HL-60 (cell line): ENCODE measurements around the gene CYP24A1.

Experiments used
- DNase-seq, 2 experiments: peaks; one replicate each; pipeline ENCODE4 v3.0.0-alpha.2; 2010 to 2020; ENCODE audit warnings: low read depth in 1 of 2, low spot score in 1 of 2
- H3K27ac ChIP-seq: fragments of 250-450 bp; sonication (Bioruptor Pico); replicated peaks from 2 replicates; pipeline ENCODE4 v1.5.1; 2020; ENCODE audit warnings: mild to moderate bottlenecking, moderate library complexity
- H3K27me3 ChIP-seq: fragments of 250-450 bp; sonication (Bioruptor Pico); 2 replicates; pipeline ENCODE4 v1.5.1; 2021; ENCODE audit warnings: mild to moderate bottlenecking, moderate library complexity; ENCODE audit not compliant: insufficient read depth, poor library complexity, severe bottlenecking
- H3K4me3 ChIP-seq: replicated peaks from 2 replicates; pipeline ENCODE4 v1.5.1; 2011; ENCODE audit warnings: mild to moderate bottlenecking, control low read depth, low read length; ENCODE audit not compliant: insufficient read depth
- CTCF ChIP-seq: IDR thresholded peaks from one replicate; pipeline ENCODE4 v1.5.1; 2011; ENCODE audit warnings: low read length, control low read depth, inconsistent platforms; ENCODE audit not compliant: insufficient read depth
- GABPA ChIP-seq: IDR thresholded peaks from 2 replicates; pipeline ENCODE4 v1.6.1; 2012; ENCODE audit warnings: low read depth
- POLR2AphosphoS5 ChIP-seq: IDR thresholded peaks from 2 replicates; pipeline ENCODE4 v1.6.1; 2012; ENCODE audit warnings: low read depth
- SPI1 ChIP-seq: IDR thresholded peaks from 2 replicates; pipeline ENCODE4 v1.6.1; 2012; ENCODE audit warnings: low read depth, mild to moderate bottlenecking, borderline replicate concordance
- TF ChIP-seq, protein P1 (sequence below): IDR thresholded peaks from 2 replicates; pipeline ENCODE4 v1.6.1; 2012; ENCODE audit warnings: low read depth; ENCODE audit not compliant: insufficient replicate concordance

CYP24A1 gene

GRCh38 chr20:54179946-54180345, 6.2 kb upstream of the CYP24A1 start:
- DNase-seq: no peak
- Histone ChIP-seq H3K4me3 (no peak overlapping the region), H3K27ac (no peak overlapping the region), H3K27me3 (peaks cover 19% of the 10 kb centered on the region)
- no peak for TF ChIP-seq SPI1
- TF ChIP-seq GABPA: no peak
- TF ChIP-seq POLR2AphosphoS5: no peak
- TF ChIP-seq CTCF: no peak
- TF ChIP-seq, protein P1, sequence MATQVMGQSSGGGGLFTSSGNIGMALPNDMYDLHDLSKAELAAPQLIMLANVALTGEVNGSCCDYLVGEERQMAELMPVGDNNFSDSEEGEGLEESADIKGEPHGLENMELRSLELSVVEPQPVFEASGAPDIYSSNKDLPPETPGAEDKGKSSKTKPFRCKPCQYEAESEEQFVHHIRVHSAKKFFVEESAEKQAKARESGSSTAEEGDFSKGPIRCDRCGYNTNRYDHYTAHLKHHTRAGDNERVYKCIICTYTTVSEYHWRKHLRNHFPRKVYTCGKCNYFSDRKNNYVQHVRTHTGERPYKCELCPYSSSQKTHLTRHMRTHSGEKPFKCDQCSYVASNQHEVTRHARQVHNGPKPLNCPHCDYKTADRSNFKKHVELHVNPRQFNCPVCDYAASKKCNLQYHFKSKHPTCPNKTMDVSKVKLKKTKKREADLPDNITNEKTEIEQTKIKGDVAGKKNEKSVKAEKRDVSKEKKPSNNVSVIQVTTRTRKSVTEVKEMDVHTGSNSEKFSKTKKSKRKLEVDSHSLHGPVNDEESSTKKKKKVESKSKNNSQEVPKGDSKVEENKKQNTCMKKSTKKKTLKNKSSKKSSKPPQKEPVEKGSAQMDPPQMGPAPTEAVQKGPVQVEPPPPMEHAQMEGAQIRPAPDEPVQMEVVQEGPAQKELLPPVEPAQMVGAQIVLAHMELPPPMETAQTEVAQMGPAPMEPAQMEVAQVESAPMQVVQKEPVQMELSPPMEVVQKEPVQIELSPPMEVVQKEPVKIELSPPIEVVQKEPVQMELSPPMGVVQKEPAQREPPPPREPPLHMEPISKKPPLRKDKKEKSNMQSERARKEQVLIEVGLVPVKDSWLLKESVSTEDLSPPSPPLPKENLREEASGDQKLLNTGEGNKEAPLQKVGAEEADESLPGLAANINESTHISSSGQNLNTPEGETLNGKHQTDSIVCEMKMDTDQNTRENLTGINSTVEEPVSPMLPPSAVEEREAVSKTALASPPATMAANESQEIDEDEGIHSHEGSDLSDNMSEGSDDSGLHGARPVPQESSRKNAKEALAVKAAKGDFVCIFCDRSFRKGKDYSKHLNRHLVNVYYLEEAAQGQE: no peak

- peaks cover 27% of the 10 kb centered on the region for H3K27me3 ChIP-seq
- DNase-seq: no peak
- no peak overlapping the region for H3K27ac ChIP-seq
- no peak overlapping the region for H3K4me3 ChIP-seq
- no peak for TF ChIP-seq CTCF
- TF ChIP-seq GABPA: no peak
- no peak for TF ChIP-seq POLR2AphosphoS5
- TF ChIP-seq, protein P1: no peak
- no peak for TF ChIP-seq SPI1
Observed at GRCh38 chr20:54178256-54178655, 4.5 kb upstream of the CYP24A1 start.

GRCh38 chr20:54177378-54177777, 3.6 kb upstream of the CYP24A1 start:
- DNase-seq: no peak
- no peak overlapping the region for H3K27ac ChIP-seq
- peaks cover 36% of the 10 kb centered on the region for H3K27me3 ChIP-seq
- TF ChIP-seq GABPA: no peak
- no peak for TF ChIP-seq CTCF
- TF ChIP-seq, protein P1: no peak
- TF ChIP-seq POLR2AphosphoS5: no peak
- TF ChIP-seq SPI1: no peak
- H3K4me3 ChIP-seq: no peak overlapping the region
